DOHH2 (cell line): ENCODE data around the gene COLEC11.

ENCODE experiments used
- H3F3A ChIP-seq: fragments of 200-600 bp; sonication (generic), shearing (Covaris generic); 2 replicates; pipeline ENCODE4 v1.6.0; 2016; ENCODE audit warnings: antibody characterized with exemption, mild to moderate bottlenecking; ENCODE audit not compliant: control insufficient read depth, insufficient read depth
- H3K27ac ChIP-seq: fragments of 200-600 bp; sonication (generic); 2 replicates; pipeline ENCODE4 v1.5.1; 2014; ENCODE audit warnings: low read depth, mild to moderate bottlenecking, low read length, moderate library complexity
- H3K27me3 ChIP-seq: fragments of 200-600 bp; sonication (generic); 2 replicates; pipeline ENCODE4 v1.6.1; 2014; ENCODE audit warnings: mild to moderate bottlenecking, low read length, mixed read lengths; ENCODE audit not compliant: control insufficient read depth
- H3K36me3 ChIP-seq: fragments of 200-600 bp; sonication (generic); 2 replicates; pipeline ENCODE4 v1.6.1; 2014; ENCODE audit warnings: mild to moderate bottlenecking, low read length, moderate library complexity, mixed read lengths; ENCODE audit not compliant: control insufficient read depth
- H3K4me1 ChIP-seq: fragments of 200-600 bp; sonication (generic); 2 replicates; pipeline ENCODE4 v1.6.1; 2014; ENCODE audit warnings: mild to moderate bottlenecking, low read length, mixed read lengths; ENCODE audit not compliant: control insufficient read depth
- H3K4me2 ChIP-seq: fragments of 200-600 bp; sonication (generic); 2 replicates; pipeline ENCODE4 v1.6.0; 2014; ENCODE audit warnings: mild to moderate bottlenecking, low read length, moderate library complexity
- H3K4me3 ChIP-seq: fragments of 200-600 bp; sonication (generic); 2 replicates; pipeline ENCODE4 v1.5.1; 2014; ENCODE audit warnings: mild to moderate bottlenecking, low read length, mixed read lengths
- H3K79me2 ChIP-seq: fragments of 200-600 bp; sonication (generic); 2 replicates; pipeline ENCODE4 v1.6.1; 2014; ENCODE audit warnings: mild to moderate bottlenecking, low read length, mixed read lengths; ENCODE audit not compliant: control insufficient read depth
- H3K9me2 ChIP-seq: fragments of 200-600 bp; sonication (generic); replicated peaks from 2 replicates; pipeline ENCODE4 v1.6.1; 2014; ENCODE audit warnings: mild to moderate bottlenecking, low read length, mixed read lengths; ENCODE audit not compliant: control insufficient read depth
- H3K9me3 ChIP-seq: fragments of 200-600 bp; sonication (generic); 2 replicates; pipeline ENCODE4 v1.6.1; 2014; ENCODE audit warnings: antibody characterized with exemption, low read length, mixed read lengths; ENCODE audit not compliant: control insufficient read depth, insufficient read depth
- H4K20me1 ChIP-seq: fragments of 200-600 bp; sonication (generic); 2 replicates; pipeline ENCODE4 v1.6.0; 2014; ENCODE audit warnings: low read depth, mild to moderate bottlenecking, antibody characterized with exemption, low read length, moderate library complexity; ENCODE audit not compliant: control insufficient read depth, insufficient read depth
- EZH2phosphoT487 ChIP-seq: fragments of 200-600 bp; sonication (generic); IDR thresholded peaks from 2 replicates; pipeline ENCODE4 v1.6.1; 2017; ENCODE audit warnings: borderline replicate concordance, mild to moderate bottlenecking, antibody characterized with exemption, low read length, moderate library complexity, mixed read lengths
- TF ChIP-seq, protein P1 (sequence below): fragments of 200-600 bp; sonication (generic); IDR thresholded peaks from one replicate; pipeline ENCODE4 v1.5.1; 2014; ENCODE audit warnings: antibody characterized with exemption, mild to moderate bottlenecking, low read depth, low read length; ENCODE audit not compliant: poor library complexity, severe bottlenecking

COLEC11 gene

DNA sequence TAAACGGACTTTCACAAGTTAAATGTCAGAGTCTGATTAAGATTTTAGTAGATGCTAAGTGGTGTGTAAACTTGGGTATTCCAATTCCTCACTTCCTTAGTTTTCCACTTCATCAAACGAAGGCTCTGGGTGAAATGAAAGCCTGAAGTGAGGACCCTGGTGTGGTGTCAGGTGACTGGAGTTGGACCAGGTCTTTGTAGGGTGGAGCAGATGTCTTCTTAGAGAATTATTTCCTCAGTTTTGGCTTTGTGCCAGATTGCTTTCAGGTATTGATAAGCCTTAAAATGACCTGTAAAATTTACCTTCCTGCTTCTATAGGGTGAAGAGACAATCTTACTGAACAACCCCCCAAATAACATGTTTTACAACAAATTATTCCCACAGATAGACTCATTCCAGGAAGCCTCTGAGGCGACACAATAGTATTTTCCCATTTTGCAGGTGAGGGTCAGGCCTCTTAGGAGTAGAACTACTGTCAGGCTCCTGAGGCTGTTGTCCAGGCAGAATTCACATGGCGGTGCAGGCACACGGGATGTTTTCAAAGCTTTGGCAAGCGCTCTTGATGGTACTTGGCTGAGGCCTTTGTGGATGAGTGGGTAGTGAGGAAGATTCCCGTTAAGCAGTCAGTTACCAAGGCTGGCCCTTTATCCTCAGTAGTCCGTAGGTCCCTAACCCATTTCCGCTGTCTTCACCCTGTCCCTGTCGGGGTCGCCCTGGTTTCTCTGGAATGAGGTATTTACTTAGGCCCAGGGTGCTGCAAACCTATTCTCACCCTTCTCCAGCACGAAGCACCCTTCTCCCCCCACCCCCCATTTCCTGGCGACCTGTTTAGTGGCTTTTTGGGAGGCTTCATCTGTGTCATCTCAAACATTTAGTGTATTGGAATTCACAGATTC is 13.3 kb upstream of the COLEC11 start:
- peaks cover 44% of the 10 kb centered on the region for H3K79me2 ChIP-seq
- peaks cover 35% of the 10 kb centered on the region for H4K20me1 ChIP-seq
- no peaks in the 10 kb centered on the region for H3K27me3 ChIP-seq
- no peaks in the 10 kb centered on the region for H3K9me2 ChIP-seq
- no peak overlapping the region for H3K4me3 ChIP-seq
- TF ChIP-seq EZH2phosphoT487 = no peak
- TF ChIP-seq, protein P1, sequence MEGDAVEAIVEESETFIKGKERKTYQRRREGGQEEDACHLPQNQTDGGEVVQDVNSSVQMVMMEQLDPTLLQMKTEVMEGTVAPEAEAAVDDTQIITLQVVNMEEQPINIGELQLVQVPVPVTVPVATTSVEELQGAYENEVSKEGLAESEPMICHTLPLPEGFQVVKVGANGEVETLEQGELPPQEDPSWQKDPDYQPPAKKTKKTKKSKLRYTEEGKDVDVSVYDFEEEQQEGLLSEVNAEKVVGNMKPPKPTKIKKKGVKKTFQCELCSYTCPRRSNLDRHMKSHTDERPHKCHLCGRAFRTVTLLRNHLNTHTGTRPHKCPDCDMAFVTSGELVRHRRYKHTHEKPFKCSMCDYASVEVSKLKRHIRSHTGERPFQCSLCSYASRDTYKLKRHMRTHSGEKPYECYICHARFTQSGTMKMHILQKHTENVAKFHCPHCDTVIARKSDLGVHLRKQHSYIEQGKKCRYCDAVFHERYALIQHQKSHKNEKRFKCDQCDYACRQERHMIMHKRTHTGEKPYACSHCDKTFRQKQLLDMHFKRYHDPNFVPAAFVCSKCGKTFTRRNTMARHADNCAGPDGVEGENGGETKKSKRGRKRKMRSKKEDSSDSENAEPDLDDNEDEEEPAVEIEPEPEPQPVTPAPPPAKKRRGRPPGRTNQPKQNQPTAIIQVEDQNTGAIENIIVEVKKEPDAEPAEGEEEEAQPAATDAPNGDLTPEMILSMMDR = no peak
- H3K27ac ChIP-seq = no peak overlapping the region
- H3K4me1 ChIP-seq = peaks cover 30% of the 10 kb centered on the region
- no peaks in the 10 kb centered on the region for H3K9me3 ChIP-seq
- H3K36me3 ChIP-seq = peaks cover 78% of the 10 kb centered on the region
- peaks cover 74% of the 10 kb centered on the region for H3F3A ChIP-seq
- H3K4me2 ChIP-seq = no peak overlapping the region

- Histone ChIP-seq H4K20me1 (peaks cover 13% of the 10 kb centered on the region; the same call in 1 of the 2 replicates), H3K9me3 (no peaks in the 10 kb centered on the region), H3K36me3 (peaks cover 53% of the 10 kb centered on the region), H3K4me1 (peaks cover 5% of the 10 kb centered on the region), H3F3A (peaks cover 62% of the 10 kb centered on the region), H3K4me3 (no peak overlapping the region), H3K4me2 (no peak overlapping the region), H3K9me2 (no peaks in the 10 kb centered on the region), H3K27ac (no peak overlapping the region), H3K27me3 (no peaks in the 10 kb centered on the region), H3K79me2 (peaks cover 19% of the 10 kb centered on the region)
- TF ChIP-seq EZH2phosphoT487 = no peak
- TF ChIP-seq, protein P1 = no peak
Measured at GRCh38 chr2:3584076-3584475, 10.8 kb upstream of the COLEC11 start.

- no peak overlapping the region for H3K4me3 ChIP-seq
- no peaks in the 10 kb centered on the region for H3K9me2 ChIP-seq
- no peak overlapping the region for H3K4me2 ChIP-seq
- H3K79me2 ChIP-seq = peaks cover 12% of the 10 kb centered on the region
- peaks cover 8% of the 10 kb centered on the region; the same call in 1 of the 2 replicates for H4K20me1 ChIP-seq
- H3K36me3 ChIP-seq = peaks cover 47% of the 10 kb centered on the region
- TF ChIP-seq, protein P1 = no peak
- no peak for TF ChIP-seq EZH2phosphoT487
- H3K9me3 ChIP-seq = no peaks in the 10 kb centered on the region
- H3K27ac ChIP-seq = no peak overlapping the region
- H3K27me3 ChIP-seq = no peaks in the 10 kb centered on the region
- peaks cover 56% of the 10 kb centered on the region for H3F3A ChIP-seq
- no peaks in the 10 kb centered on the region for H3K4me1 ChIP-seq
Measured at GRCh38 chr2:3584608-3585260, 10.2 kb upstream of the COLEC11 start.
